C1 segment of cervical spinal cord (tissue), 14 donors: ENCODE data around the gene DCAKD.

Experiments used
- DNase-seq, 14 donors: peaks; one replicate each; lab custom pipeline; 2025; lab: John Stamatoyannopoulos, UW

Gene DCAKD

DNA sequence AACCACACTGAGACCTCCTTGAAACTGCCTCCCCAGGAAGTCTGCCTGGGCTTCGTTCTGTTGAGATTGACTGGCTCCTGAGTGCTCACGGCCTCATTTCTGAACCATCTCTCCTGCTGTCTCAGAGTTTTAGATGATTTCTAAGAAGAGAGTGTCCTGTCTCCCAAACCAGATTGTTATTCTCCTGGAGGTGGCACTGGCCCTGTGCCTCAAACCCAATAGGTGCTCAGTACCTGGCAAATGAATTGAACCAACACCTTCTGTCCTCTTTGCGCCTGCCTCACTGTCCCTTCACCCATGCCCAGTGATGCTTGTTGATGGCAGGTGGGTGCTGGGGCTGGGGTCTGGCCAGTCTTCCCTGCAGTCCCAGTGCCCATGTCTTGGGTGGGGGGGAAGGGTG lies 47.0 kb downstream of the DCAKD start:
- no peak for DNase-seq

DNA sequence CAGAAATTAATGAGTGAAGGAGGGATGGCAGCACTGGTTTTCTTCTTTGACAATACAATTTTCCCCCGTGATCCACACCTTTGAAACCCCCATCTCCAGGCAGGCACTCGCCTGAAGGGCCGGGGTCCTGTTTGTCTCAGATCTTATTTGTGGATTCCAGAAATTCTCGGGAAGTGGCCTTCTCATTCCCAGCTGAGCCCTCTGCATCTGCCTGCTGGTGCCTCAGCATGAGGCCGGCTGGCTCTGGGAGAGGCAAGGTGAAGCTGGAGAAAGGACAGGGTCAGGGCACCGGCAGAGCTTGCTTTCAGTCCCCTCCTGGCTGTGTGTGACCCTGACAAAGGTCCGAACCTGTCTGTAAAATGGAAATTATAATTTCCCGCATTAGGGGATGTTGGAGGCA lies 47.6 kb downstream of the DCAKD start:
- DNase-seq, result no peak

DNA sequence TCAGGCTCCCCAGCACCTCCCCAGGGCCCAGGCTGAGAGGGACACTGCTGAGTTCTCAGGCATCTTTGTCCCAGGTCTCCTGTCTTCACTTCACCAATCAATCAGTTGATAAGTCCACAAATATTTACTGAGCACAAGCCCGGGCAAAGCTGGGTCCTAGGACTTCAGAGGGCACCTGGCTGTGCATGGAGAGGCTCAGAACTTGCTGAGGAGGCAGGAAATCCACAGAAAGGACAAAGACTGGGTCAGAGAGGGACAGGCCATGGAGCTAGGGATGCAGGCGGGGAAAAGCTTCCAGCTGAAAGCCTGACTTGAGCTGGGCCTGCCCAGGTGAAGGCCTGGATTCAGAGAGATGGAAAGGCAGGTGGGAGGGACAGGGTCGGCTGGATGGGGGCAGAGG lies 50.1 kb downstream of the DCAKD start:
- no peak for DNase-seq

DNA sequence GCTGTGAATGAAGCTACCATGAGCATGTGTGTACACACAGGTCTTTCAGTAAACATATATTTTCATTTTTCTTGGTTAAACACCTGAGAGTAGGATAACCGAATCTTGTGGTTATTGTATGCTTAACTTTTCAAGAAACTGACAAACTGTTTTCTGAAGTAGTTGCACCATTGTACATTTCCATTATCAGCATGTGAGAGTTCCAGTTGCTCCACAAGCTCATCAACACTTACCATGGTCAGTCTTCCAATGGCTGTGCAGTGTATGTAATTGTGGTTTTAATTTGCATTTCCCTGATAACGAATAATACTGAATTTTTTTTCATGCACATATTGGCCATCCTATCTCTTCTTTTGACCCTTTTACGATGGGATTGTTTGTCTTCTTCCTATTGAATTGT lies 52.0 kb downstream of the DCAKD start:
- DNase-seq, result no peak

DNA sequence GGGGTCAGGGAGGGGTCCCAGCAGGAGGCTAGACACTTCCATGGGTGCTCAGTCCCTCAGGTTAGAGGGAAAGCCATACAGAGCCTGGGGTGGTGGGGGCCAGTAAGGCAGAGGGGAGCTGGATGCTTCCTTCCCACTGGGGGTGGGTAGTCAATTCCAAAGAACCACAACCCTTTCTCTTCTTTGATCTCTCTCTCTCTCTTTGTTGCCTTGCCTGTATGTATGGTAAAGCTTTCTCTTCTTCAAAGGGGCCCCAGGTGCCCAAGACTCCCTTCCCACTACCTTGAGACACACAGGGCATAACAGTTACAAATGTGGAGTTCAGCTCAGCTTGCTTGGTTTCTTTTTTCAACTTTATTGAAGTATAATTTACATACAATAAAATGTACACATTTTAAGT lies 52.8 kb downstream of the DCAKD start:
- no peak for DNase-seq

DNA sequence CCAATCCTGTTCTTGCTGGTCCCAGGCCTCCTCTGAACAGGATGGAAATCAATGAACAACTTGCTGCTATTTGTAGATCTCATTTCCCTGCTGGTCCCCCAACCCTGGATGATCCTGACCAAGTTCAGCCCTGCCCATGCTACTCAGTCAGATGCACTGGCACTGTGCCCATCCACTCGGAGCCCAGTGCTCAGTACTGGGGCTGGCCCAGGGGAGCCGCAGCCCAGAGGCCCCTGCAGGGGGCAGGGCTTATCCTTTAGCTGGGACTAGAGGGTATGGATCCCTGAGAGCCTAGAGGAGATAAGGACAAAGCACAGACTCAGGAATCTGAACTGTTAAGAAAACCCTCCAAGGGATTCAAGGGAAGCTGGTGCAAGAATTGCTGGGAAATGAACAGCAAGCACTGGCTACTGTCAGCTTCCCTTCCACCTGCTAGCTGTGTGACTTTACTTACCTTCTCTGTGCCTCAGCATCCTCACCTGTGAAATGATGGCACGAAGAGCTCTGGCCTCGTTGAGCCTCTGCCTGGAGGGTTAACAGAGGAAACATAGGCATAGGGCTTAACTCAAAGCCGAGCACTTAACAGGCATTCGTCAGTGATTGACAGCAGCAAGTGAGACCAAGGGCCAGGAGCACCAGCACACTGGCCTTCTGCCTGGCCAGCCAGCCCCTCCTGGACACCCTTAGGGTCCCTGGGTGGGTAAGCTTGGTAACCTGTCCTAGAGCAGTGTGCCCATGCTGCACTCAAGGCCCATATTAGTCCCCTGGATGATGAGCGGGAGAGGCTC lies 53.5 kb downstream of the DCAKD start:
- no peak for DNase-seq

DNA sequence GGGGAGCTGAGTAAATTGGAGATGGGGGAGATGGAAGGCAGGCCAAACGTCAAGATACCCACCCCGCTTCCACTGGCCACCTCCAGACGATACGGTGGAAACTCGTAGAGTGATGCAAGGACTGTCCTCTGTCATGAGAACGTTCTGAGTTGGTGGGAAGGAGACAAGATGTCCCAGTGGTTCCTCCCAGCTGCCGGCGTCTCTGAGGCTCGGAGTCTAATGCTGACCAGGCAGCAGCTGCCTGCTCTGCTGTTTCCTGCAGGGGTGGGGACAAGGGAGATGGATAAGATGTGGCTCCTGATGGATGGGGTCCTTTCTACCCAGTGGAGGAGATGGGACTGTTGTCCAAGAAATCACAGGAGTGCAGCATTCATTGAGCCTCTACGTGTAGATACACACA lies 55.1 kb downstream of the DCAKD start:
- DNase-seq, result no peak

DNA sequence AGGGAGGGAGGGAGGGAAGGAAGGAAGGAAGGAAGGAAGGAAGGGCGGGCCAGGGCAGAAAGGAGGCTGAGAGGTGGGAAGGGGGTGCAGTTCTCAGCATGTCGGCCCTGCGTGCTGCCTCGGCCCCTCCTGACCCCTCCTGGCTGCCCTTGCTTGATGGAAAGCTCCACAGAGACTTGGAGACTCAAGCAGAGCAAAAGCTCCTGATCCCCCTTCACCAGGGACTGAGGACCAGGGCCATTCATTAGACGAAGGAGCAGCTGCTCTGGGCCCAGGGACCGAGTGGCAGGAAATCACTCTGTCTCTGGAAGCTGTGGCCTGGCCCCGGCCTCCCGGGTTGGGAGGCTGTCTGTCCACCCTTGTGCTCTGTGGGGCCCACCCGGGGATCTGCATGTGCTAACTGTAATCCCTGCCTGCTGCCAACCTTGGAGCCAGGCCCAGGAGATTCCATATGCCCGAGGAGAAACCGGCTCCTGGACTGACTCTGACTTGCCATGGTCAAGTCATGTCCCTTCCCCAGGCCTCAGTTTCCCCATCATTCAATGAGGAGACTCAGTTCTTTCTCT lies 55.9 kb downstream of the DCAKD start:
- no peak for DNase-seq

DNA sequence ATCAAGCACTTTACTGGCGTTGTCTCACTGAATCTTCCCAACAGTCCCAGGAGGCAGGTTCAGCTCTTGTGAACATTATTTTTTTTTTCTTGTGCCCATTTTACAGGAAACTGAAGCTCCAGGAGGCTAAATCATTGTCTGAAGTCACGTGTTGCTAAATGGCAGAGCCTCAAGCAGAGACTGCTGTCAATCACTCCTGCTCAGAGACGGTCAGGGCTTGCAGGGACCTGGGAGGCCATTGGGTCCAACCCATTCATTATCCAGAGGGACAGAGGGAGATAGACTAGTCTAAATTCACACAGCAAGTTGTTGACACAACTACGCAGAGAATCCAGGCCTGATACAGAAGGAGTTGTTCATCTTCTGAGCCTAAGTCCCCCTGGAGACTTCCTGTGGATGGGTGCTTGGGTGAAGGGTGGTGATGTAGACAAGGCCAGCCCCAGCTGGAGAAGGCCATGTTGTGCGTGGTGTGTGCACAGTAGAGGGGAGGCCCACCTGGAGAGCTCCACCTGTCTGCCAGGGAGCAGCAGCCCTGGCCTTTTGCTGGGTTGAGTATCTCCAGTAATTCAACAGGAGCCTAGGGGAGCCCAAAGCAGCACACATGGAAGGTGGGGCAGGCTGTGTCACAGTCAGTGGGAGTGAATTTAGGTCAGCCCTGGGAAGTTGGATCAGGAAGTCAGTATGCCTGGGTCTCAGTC lies 59.0 kb downstream of the DCAKD start:
- DNase-seq, result no peak

DNA sequence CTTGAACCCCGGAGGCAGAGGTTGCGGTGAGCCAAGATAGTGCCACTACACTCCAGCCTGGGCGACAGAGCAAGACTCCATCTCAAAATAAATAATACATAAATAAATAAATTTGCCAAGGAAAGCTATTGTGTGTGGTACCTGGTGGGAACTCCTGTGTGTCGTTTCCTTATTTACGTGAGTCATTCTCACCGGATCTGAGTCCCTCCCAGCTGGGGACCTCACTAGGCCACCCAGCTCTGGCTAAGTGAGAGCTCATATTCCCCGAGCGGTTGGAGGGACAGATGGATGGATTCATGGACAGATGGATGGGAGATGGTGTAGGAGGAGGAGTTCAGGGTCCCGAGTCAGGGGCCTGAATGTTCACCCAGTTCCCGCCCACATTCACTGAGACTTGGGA lies 60.4 kb downstream of the DCAKD start:
- no peak for DNase-seq

DNA sequence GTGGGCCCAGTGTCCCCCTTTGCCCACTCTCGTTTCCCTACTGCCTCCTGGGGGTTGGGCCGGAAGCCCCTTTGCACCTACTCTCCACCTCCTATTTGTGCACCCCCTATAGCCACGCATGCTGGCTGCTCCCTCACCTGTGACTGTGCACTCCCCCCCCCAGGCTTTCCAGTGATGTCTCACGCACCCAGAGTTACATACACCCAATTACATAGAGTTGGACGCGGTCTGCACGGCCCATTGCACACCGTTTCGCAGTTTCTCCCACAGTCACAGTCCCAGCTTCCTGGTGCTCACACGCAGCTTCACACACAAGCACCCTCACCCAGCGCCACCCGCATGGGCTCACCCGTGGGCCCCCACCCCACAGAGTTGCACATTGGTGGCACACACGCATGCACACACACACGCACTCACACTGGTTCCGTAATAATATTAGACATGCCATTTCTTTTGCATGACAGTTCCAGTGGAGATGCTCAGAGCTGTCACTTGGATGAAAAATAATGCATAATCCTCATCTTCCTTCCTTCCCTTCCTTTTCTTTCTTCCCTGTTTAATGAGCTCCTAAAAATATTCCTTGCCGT lies 61.8 kb downstream of the DCAKD start:
- no peak for DNase-seq

DNA sequence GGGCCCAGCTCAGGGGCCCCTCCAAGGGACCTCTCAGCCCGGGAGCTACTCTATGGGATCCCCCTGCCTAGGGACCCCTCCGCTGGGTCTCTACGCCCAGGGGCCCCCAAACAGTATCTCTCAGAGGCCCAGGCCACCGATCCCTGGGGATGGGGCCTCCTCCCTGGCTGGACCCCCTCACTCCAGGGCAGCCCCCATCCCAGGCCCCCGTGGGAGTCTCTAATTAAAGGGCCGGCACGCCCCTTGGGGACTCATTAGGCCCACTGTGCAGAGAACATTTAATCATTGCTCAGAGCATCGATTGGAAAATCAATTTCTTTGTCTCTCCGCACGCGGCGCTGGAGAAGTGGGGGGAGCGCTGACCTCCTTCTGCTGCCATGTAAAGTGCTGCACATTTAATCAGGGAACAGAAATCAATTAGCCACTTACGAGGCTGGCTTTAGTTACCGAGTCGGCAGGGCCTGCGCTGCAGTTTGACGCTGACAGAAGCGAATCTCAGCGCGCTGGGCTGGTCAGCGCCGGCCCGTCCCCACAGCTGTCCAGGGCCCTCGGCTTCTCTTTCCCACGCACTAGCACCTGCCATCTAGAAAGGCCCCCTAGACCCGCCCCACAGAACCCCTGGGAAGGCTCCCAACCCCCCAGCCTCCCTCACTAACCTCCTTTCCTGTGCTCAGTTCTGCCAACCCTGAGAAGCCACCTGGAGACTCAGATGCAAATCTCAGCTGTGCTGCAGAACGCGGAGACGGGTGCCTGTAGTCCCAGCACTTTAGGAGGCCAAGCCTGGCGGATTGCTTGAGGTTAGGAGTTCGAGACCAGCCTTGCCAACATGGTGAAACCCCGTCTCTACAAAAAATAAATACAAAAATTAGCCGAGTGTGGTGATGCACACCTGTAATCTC lies 63.1 kb downstream of the DCAKD start:
- no peak for DNase-seq

DNA sequence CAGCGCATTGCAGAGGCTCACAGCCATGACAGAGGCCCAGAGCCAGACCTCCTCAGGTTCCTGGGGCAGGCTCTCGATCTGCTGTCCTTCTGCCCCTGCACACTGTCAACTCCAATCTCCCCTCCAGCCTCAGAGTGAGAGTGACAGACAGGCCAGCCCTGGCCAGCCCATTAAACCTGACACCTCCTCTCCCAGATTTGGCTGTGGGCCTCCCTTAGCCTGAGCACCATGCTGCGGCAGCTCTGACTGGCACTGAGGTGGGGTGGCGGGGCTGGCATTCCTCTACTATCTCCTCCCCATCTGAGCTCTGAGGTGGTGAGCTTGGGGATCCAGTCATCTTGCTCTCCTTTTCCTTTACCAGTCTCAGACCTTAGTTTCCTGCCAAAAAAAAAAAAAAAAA lies 67.9 kb downstream of the DCAKD start:
- DNase-seq, result no peak

DNA sequence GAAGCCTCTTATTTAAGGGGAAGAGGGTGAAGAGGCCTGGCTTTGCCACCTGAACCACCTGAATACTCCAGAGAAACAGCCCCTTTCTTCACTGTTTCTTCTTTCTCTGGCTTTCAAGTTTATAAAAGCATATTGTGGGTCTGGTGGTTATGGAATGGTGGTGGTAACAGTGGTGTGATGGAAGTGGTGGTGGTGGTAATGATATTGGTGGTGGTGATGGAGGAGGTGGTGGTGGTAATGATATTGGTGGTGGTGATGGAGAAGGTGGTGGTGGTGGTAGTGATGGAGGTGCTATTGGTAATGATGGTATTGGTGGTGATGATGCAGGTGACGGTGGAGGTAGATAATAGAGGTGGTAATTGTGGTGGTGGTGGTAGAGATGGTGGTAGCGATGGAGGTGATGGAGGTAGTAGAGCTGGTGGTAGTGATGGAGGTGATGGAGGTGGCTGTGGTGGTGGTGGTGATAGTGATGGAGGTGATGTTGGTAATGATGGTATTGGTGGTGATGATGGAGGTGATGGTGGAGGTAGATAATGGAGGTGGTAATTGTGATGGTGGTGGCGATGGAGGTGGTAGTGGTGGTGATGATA lies 69.2 kb downstream of the DCAKD start:
- no peak for DNase-seq

DNA sequence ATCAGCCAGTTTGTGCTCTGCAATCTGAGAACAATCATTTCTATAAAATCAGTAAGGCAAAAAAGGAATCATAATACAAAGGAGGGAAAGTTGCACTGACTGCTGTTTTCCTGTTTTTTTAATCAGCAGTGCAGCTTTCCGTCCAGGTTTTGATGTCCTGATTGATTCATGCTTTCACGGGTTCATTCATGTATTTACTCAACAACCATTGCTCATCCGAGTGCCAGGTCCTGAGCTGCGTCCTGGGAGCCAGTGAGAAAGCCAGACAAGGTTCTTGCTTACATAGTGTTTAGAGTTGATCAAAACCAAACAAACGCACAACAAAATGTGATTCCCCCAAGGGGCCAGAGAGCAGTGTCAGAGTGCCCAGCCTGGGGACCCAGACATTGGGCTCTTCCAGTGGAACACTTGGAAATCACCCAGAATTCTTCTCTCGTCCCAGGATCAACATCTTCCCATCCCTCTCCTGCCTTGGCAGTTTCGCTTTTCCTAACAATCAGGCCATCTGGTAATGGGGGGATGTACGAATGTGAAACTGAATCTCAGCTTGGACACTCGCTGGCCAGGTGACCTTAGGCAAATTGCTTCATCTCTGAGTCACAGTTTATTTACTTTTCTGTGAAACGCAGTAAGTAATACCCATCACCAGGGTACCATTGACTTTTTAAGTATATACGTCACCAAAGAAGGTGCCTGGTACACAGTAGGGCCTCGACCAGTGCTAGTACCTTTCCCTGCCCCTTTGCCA lies 70.0 kb downstream of the DCAKD start:
- no peak for DNase-seq

DNA sequence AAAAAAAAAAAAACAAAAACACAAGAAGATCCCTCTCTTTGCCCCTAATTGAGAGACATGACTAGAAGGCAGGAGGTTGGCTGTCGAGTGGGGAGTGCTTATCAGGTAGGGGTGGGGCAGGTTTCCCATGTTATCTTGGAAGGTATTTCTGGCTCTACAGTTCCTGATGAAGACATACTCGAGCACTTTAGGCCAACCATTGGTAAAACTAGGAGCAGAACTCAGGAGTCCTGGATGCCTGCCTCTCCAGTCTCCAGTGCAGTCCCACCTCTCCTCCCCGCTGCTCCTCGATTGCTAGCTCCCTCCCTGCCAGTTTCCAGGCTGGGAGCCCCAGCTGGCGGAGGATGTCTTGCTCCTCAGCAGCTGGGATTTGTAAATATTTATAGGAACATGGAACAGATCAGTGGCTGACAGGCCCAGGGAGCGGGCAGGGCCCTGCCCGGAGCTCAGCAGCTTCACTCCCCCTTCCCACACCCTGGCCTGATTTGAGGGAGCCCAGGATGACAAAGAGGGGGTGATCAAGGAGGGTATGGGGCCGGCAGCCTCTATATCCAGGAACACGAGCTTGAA lies 71.9 kb downstream of the DCAKD start:
- no peak for DNase-seq

DNA sequence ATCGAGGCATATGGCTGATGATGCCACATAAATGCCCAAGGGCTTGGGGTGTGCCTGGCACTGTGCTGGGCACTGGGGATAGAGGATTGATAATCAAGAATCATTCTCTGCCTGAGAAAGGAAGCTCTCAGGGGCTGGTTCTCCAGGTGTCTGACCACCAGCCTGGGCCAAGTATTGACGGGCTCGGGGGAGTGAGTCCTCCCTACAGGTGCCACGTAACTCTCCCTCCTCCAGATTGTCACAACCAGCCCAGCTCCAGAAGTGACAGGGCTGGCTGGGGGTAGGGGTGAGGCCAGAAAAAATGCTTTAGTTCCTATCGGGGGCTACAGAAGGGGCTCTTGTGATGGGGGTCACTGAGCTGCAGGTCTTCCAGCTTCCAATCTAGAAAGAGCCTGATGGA lies 72.6 kb downstream of the DCAKD start:
- DNase-seq, result no peak

DNA sequence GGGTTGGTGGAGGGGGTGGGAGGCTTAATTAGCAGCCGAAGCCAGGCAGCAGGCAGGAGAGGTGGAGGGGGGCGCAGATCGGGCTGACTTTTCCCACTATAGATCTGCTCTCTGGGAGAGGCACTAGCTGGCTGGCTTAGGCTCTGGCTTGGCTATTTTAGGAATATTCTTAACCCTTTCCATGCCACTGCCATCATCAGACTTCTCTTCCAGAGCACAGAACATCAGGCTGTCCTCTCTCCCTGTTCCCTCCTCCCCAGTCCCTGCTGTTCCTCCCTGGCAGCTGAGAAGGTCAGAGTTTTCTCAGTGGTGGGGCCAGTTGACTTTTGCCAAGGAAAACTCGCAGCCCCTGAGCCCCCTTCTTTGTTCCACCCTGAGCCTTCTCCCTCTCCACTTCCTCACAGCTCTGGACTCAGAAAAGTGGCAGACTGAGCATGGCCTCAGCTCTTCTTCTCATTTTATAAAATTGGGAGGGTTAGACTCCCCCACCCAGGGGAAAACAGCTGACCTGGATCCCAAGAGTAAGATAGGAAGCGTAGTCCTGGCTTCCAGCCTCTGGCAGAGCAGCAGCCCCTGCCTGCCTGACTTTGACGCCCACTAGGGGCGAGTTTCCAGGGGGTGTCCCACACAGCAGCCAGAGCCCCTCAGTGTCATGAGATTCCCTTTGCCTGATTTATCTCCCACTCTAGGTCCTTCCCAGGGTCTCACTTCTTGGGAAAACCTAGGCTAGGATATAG lies 73.5 kb downstream of the DCAKD start:
- no peak for DNase-seq

DNA sequence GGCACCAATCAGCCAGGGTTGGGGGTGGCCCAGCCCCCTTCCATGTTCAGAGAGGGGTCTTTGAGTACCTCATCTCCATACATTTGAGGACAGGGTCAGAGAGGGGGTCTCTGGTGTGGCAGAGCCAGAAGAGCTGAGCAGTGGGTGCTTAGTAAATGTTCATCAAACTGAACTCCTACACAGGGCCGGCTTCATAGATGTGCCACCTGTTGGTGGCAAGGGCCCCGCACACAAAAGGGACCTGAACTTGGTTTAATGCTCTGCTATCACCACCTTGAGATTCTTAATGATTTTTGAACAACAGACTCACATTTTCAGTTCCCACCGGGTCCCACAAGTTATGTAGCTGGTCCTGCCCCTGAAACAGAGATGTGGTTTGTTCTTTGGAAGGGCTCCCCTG lies 74.4 kb downstream of the DCAKD start:
- no peak for DNase-seq

DNA sequence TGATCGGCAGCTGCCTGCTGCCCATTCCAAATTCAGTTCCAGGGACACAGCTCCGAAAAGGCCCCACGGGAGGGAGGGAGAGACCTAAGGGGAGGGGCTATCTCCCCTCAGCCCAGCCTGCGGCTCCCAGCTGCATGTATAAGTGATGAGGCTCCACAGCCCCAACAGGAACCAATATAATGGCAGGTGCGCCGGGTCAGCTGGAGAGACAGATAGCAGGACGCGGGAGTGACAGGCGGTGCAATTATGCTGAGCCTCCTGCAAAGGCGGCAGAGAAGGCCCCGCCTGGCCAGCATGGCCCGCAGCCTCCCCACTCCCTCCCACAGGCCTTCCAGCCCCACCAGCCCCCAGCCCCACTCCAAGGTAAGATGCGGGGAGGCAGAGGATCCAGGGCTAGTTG lies 75.2 kb downstream of the DCAKD start:
- no peak for DNase-seq
